IMR-90 (cell line): ENCODE measurements around the gene PRPF6. TPM values are rescaled to one million over a fixed set of nuclear protein-coding genes. Genes with fewer than 3 reads are reported as not detected.

Experiments used
- ATAC-seq: fragments of 200-7000 bp; cut with Tn5 transposase; 2 replicates; pipeline ENCODE4 v1.9.1; 2020; ENCODE audit warnings: low read depth, mild to moderate bottlenecking, moderate library complexity
- BruUV-seq: library from RNA; stranded (reverse); fragments of 400-500 nt; replicated peaks from 2 replicates; lab custom pipeline; 2021; lab: Mats Ljungman, UMichigan
- CTCF ChIA-PET: fragments of 300-600 bp; formaldehyde crosslinking; extraction: SDS; loops from one replicate; lab custom pipeline; 2021; ENCODE audit warnings: antibody characterized with exemption; lab: Yijun Ruan, JAX
- POLR2A ChIA-PET: fragments of 300-600 bp; sonication (Branson Sonifier 250); formaldehyde crosslinking; loops from one replicate; lab custom pipeline; 2022; ENCODE audit warnings: antibody characterized with exemption; ENCODE audit not compliant: unreplicated experiment; lab: Charles Lee
- DNase-seq: peaks from one replicate; pipeline ENCODE4 v3.0.0; 2013
- H2AFZ ChIP-seq: replicated peaks from 2 replicates; pipeline ENCODE3; 2013; ENCODE audit warnings: low read length, mild to moderate bottlenecking; ENCODE audit not compliant: poor library complexity
- H2AK5ac ChIP-seq: 2 replicates; pipeline ENCODE4 v1.6.1; 2013; ENCODE audit warnings: low read depth, low read length, inconsistent platforms
- H2AK9ac ChIP-seq: replicated peaks from 2 replicates; pipeline ENCODE3; 2013; ENCODE audit warnings: mild to moderate bottlenecking, low read depth, low read length, moderate library complexity; ENCODE audit not compliant: poor library complexity
- H2BK120ac ChIP-seq: 2 replicates; pipeline ENCODE4 v1.6.1; 2013; ENCODE audit warnings: low read depth, low read length, inconsistent platforms
- H2BK15ac ChIP-seq: 3 replicates; pipeline ENCODE4 v1.6.1; 2013; ENCODE audit warnings: low read depth, low read length, inconsistent platforms
- H2BK20ac ChIP-seq: 2 replicates; pipeline ENCODE4 v1.6.1; 2013; ENCODE audit warnings: low read depth, mild to moderate bottlenecking, inconsistent platforms, low read length, moderate library complexity
- H2BK5ac ChIP-seq: 2 replicates; pipeline ENCODE4 v1.6.1; 2013; ENCODE audit warnings: mild to moderate bottlenecking, low read depth, low read length, inconsistent platforms; ENCODE audit not compliant: poor library complexity, severe bottlenecking
- H3K14ac ChIP-seq: replicated peaks from 2 replicates; pipeline ENCODE4 v1.6.1; 2013; ENCODE audit warnings: low read depth, low read length, inconsistent platforms
- H3K18ac ChIP-seq: 2 replicates; pipeline ENCODE4 v1.6.1; 2013; ENCODE audit warnings: low read depth, low read length, control low read depth
- H3K23ac ChIP-seq: 2 replicates; pipeline ENCODE4 v1.6.1; 2013; ENCODE audit warnings: low read depth, low read length, inconsistent platforms
- H3K27ac ChIP-seq: 2 replicates; pipeline ENCODE4 v1.5.1; 2013; ENCODE audit warnings: mild to moderate bottlenecking, control low read depth, low read length; ENCODE audit not compliant: insufficient read depth
- H3K27me3 ChIP-seq: 2 replicates; pipeline ENCODE4 v1.6.1; 2013; ENCODE audit warnings: low read length; ENCODE audit not compliant: control insufficient read depth, insufficient read depth
- H3K36me3 ChIP-seq: 2 replicates; pipeline ENCODE4 v1.6.1; 2013; ENCODE audit warnings: low read length, mixed read lengths; ENCODE audit not compliant: control insufficient read depth, insufficient read depth
- H3K4ac ChIP-seq: 2 replicates; pipeline ENCODE4 v1.6.1; 2013; ENCODE audit warnings: low read depth, low read length, inconsistent platforms
- H3K4me1 ChIP-seq: 2 replicates; pipeline ENCODE4 v1.6.1; 2013; ENCODE audit warnings: low read length, mixed read lengths; ENCODE audit not compliant: control insufficient read depth, insufficient read depth
- H3K4me2 ChIP-seq: 2 replicates; pipeline ENCODE4 v1.6.1; 2013; ENCODE audit warnings: low read depth, mild to moderate bottlenecking, control low read depth, low read length, moderate library complexity
- H3K4me3 ChIP-seq: 2 replicates; pipeline ENCODE4 v1.5.1; 2013; ENCODE audit warnings: low read depth, mild to moderate bottlenecking, control low read depth, low read length, moderate library complexity; ENCODE audit not compliant: insufficient read depth
- H3K56ac ChIP-seq: 2 replicates; pipeline ENCODE4 v1.6.1; 2013; ENCODE audit warnings: low read length, inconsistent platforms; ENCODE audit not compliant: insufficient read depth; ENCODE audit errors: extremely low read depth
- H3K79me1 ChIP-seq, 2 experiments: 2 replicates each; pipeline ENCODE4 v1.6.1; 2013; ENCODE audit warnings: low read length in 2 of 2, inconsistent platforms in 1 of 2, low read depth in 1 of 2
- H3K9ac ChIP-seq: 2 replicates; pipeline ENCODE4 v1.6.1; 2013; ENCODE audit warnings: low read depth, low read length, control low read depth
- H3K9me1 ChIP-seq: 2 replicates; pipeline ENCODE4 v1.6.1; 2013; ENCODE audit warnings: low read length, inconsistent platforms; ENCODE audit not compliant: insufficient read depth
- H3K9me3 ChIP-seq: 2 replicates; pipeline ENCODE4 v1.6.1; 2013; ENCODE audit warnings: low read length; ENCODE audit not compliant: control insufficient read depth, insufficient read depth
- H4K20me1 ChIP-seq: 2 replicates; pipeline ENCODE4 v1.6.1; 2013; ENCODE audit warnings: low read length, inconsistent platforms; ENCODE audit not compliant: insufficient read depth
- H4K5ac ChIP-seq: 2 replicates; pipeline ENCODE4 v1.6.1; 2013; ENCODE audit warnings: mild to moderate bottlenecking, low read depth, low read length, control low read depth
- H4K8ac ChIP-seq, 2 experiments: 2 replicates each; pipeline ENCODE4 v1.6.1; 2013; ENCODE audit warnings: low read depth in 2 of 2, low read length in 2 of 2, control low read depth in 1 of 2, inconsistent platforms in 1 of 2
- H4K91ac ChIP-seq: 2 replicates; pipeline ENCODE4 v1.6.1; 2013; ENCODE audit warnings: low read depth, low read length, inconsistent platforms; ENCODE audit not compliant: insufficient read depth
- BHLHE40 ChIP-seq: fragments of 150-350 bp; IDR thresholded peaks from 2 replicates; pipeline ENCODE4 v1.6.1; 2016; ENCODE audit warnings: mild to moderate bottlenecking, low read depth, low read length
- FOS ChIP-seq: fragments of 150-350 bp; IDR thresholded peaks from 2 replicates; pipeline ENCODE4 v1.6.1; 2016; ENCODE audit warnings: low read depth, low read length
- MAFK ChIP-seq: IDR thresholded peaks from 2 replicates; pipeline ENCODE4 v1.6.1; 2012; ENCODE audit warnings: low read depth, low read length, improper control_type of control experiment
- MAZ ChIP-seq: IDR thresholded peaks from 2 replicates; pipeline ENCODE4 v1.6.1; 2012; ENCODE audit warnings: low read depth, mild to moderate bottlenecking, low read length, improper control_type of control experiment, moderate library complexity, borderline replicate concordance
- MXI1 ChIP-seq: IDR thresholded peaks from 2 replicates; pipeline ENCODE4 v1.6.1; 2012; ENCODE audit warnings: low read depth, mild to moderate bottlenecking, low read length, moderate library complexity, borderline replicate concordance
- RAD21 ChIP-seq: IDR thresholded peaks from 2 replicates; pipeline ENCODE4 v1.6.1; 2012; ENCODE audit warnings: low read length, improper control_type of control experiment
- RCOR1 ChIP-seq: IDR thresholded peaks from 2 replicates; pipeline ENCODE4 v1.6.1; 2012; ENCODE audit warnings: mild to moderate bottlenecking, low read length, improper control_type of control experiment; ENCODE audit not compliant: insufficient replicate concordance
- WGBS, 2 experiments: methylation state at CpG; one replicate each; pipeline versions ENCODE4 v1.1.5 to v1.1.7; 2013; ENCODE audit warnings: missing lambda C conversion rate in 2 of 2; ENCODE audit not compliant: insufficient read length in 1 of 2; ENCODE audit errors: extremely low coverage in 2 of 2; 5-methylcytosine and 5-hydroxymethylcytosine counted together
- dilution Hi-C: fragments of 300-500 bp; cut with HindIII; formaldehyde crosslinking; loops from one replicate; pipeline ENCODE4 v1.14.3; 2018; ENCODE audit warnings: low sequenced_read_pairs; ENCODE audit not compliant: unreplicated experiment
- in situ Hi-C: fragments of 300-500 bp; cut with MboI; formaldehyde crosslinking; loops from 3 replicates; pipeline ENCODE4 v1.14.3; 2019; ENCODE audit warnings: low sequenced_read_pairs, inconsistent platforms, mixed read lengths
- intact Hi-C: fragments of 100-400 bp; cut with micrococcal nuclease; formaldehyde crosslinking; loops from 2 replicates; pipeline ENCODE4 v1.10.0; 2022
- polyA plus RNA-seq, 3 experiments: library from polyadenylated mRNA; depleted of rRNA; stranded (reverse); fragments of >200 nt; gene quantifications; 2 replicates each; pipeline ENCODE4 v1.2.3, GENCODE V29; 2012; ENCODE audit warnings: low replicate concordance in 1 of 3
- total RNA-seq: library from RNA; depleted of rRNA; stranded (reverse); fragments of >200 nt; gene quantifications from 2 replicates; pipeline ENCODE4 v1.2.3, GENCODE V29; 2012

Gene PRPF6
- total and polyA plus RNA-seq, 2 of the 4 experiments (the other 2 are of a cell fraction): 43.5 to 71.3 TPM

DNA sequence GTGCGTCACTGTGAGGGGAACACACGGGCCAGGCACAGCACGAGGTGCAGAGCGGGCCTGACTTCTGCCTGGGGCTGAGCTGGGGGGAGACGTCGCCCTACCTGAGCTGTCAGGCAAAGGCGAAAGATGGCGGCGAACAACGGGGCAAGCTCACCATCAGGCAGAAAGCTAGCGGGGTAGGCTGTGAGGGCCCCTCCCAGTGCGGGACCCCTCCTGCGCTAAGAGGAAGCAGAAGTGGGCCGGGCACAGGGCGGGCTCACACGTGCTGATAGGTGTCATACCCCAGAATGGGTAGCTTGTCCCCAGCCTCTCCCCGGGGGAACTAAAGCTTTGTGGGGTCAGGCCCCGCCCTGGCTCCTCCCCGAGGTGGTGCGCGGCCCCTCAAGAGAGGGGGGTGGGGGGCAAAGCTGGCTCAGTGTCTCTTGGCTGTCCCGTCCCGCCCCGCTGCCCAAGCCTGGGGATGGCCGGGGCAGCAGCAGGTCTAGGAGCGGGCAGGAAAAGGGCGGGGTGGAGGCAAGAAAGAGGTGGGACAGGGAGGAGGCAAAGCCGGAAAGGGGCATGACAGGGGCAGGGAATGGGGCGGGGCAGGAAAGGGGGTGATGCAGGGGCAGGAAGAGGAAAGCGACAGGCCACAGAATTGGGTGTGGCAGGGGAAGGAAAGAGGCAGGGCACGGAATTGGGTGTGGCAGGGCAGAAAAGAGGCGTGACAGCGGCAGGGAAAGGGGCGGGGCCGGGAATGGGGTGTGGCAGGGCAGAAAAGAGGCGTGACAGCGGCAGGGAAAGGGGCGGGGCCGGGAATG, 39.5 kb upstream of the PRPF6 start:
- no peaks in the 10 kb centered on the region for H3K27me3 ChIP-seq
- in situ Hi-C loops: no loop called here
- no peak overlapping the region for H4K91ac ChIP-seq
- H2BK15ac ChIP-seq: no peak overlapping the region
- TF ChIP-seq RCOR1: no peak
- no peak for TF ChIP-seq FOS
- no peak for TF ChIP-seq BHLHE40
- TF ChIP-seq MAFK: no peak
- no peak for TF ChIP-seq RAD21
- no peak for TF ChIP-seq MXI1
- no peak for TF ChIP-seq MAZ
- POLR2A ChIA-PET: no interaction called here
- no peak overlapping the region for H3K4me3 ChIP-seq
- no peak overlapping the region for H3K18ac ChIP-seq
- ATAC-seq (no peak), DNase-seq (no peak)
- H3K79me1 ChIP-seq: peaks cover 16 to 63% of the 10 kb centered on the region in 2 experiments
- H3K4me2 ChIP-seq: no peak overlapping the region
- H3K36me3 ChIP-seq: peaks cover 56% of the 10 kb centered on the region
- peak overlapping the region; percentile 58 for H2AFZ ChIP-seq
- no peak overlapping the region for H2AK5ac ChIP-seq
- no peak overlapping the region for H3K14ac ChIP-seq
- H3K56ac ChIP-seq: no peak overlapping the region
- H3K9me1 ChIP-seq: no peaks in the 10 kb centered on the region
- no peak overlapping the region for H2BK20ac ChIP-seq
- no peak overlapping the region for H4K5ac ChIP-seq
- BruUV-seq: no TSS peak
- no peaks in the 10 kb centered on the region for H3K9me3 ChIP-seq
- CTCF ChIA-PET: no interaction called here
- no peaks in the 10 kb centered on the region for H3K4me1 ChIP-seq
- dilution Hi-C loops: no loop called here
- no peak overlapping the region for H3K9ac ChIP-seq
- intact Hi-C loops: no loop called here
- no peak overlapping the region for H2BK120ac ChIP-seq
- no peak overlapping the region for H3K23ac ChIP-seq
- H4K20me1 ChIP-seq: peaks cover 71% of the 10 kb centered on the region
- H3K27ac ChIP-seq: no peak overlapping the region
- no peak overlapping the region for H2AK9ac ChIP-seq
- 92% methylated on average over 15 of the region's 39 CpGs; no CpG with 5 or more reads in 1 of the 2 experiments for WGBS, 2 experiments
- no peak overlapping the region for H4K8ac ChIP-seq
- H2BK5ac ChIP-seq: no peak overlapping the region
- no peak overlapping the region for H3K4ac ChIP-seq
